Astrocyte (in vitro differentiated cells and primary cell): Measurements from ENCODE around the gene B4GALT5. TPM values are rescaled to one million over a fixed set of nuclear protein-coding genes. Genes with fewer than 3 reads are reported as not detected.
A peak's percentile ranks its signal among the peaks of the same experiment; 100 is the strongest.

Experiments
- DNase-seq: peaks from one replicate; pipeline ENCODE4 v3.0.0-alpha.2; 2010; ENCODE audit warnings: low read depth
- FAIRE-seq: peaks from 2 replicates; lab custom pipeline; 2011; peaks lifted over from hg19 to GRCh38; lab: Jason Lieb, UNC
- H2AFZ ChIP-seq: 2 replicates; pipeline ENCODE4 v1.6.0; 2012; ENCODE audit warnings: low read depth, low read length, inconsistent platforms
- H3K27ac ChIP-seq: 2 replicates; pipeline ENCODE4 v1.5.1; 2011; ENCODE audit warnings: low read depth, low read length, inconsistent platforms
- H3K27me3 ChIP-seq: 2 replicates; pipeline ENCODE4 v1.6.0; 2011; ENCODE audit warnings: low read length, inconsistent platforms; ENCODE audit not compliant: insufficient read depth
- H3K36me3 ChIP-seq: 2 replicates; pipeline ENCODE4 v1.5.1; 2011; ENCODE audit warnings: low read length, inconsistent platforms; ENCODE audit not compliant: insufficient read depth
- H3K4me1 ChIP-seq: 2 replicates; pipeline ENCODE4 v1.5.1; 2011; ENCODE audit warnings: low read length, inconsistent platforms; ENCODE audit not compliant: insufficient read depth
- H3K4me2 ChIP-seq: 2 replicates; pipeline ENCODE4 v1.6.0; 2012; ENCODE audit warnings: low read length, inconsistent platforms
- H3K4me3 ChIP-seq: 2 replicates; pipeline ENCODE4 v1.5.1; 2011; ENCODE audit warnings: low read depth, mild to moderate bottlenecking, low read length, inconsistent platforms; ENCODE audit not compliant: insufficient read depth
- H3K79me2 ChIP-seq: 2 replicates; pipeline ENCODE4 v1.6.0; 2012; ENCODE audit warnings: mild to moderate bottlenecking, low read length, inconsistent platforms; ENCODE audit not compliant: insufficient read depth
- H3K9ac ChIP-seq: 2 replicates; pipeline ENCODE4 v1.6.0; 2012; ENCODE audit warnings: mild to moderate bottlenecking, low read length, inconsistent platforms
- H3K9me3 ChIP-seq: 2 replicates; pipeline ENCODE4 v1.5.1; 2012; ENCODE audit warnings: low read depth, mild to moderate bottlenecking, low read length, inconsistent platforms; ENCODE audit not compliant: insufficient read depth
- H4K20me1 ChIP-seq: 2 replicates; pipeline ENCODE4 v1.6.0; 2012; ENCODE audit warnings: low read length, inconsistent platforms; ENCODE audit not compliant: insufficient read depth
- H3K27ac Mint-ChIP-seq: one replicate; pipeline ENCODE4 v1.8.0; 2021; ENCODE audit warnings: mild to moderate bottlenecking, mixed read lengths; ENCODE audit not compliant: unreplicated experiment
- H3K27me3 Mint-ChIP-seq: one replicate; pipeline ENCODE4 v1.8.0; 2021; ENCODE audit warnings: low read depth, mixed read lengths; ENCODE audit not compliant: unreplicated experiment
- H3K36me3 Mint-ChIP-seq: one replicate; pipeline ENCODE4 v1.8.0; 2021; ENCODE audit warnings: low read depth, mixed read lengths; ENCODE audit not compliant: unreplicated experiment
- H3K4me1 Mint-ChIP-seq: one replicate; pipeline ENCODE4 v1.8.0; 2021; ENCODE audit warnings: low read depth, mixed read lengths; ENCODE audit not compliant: unreplicated experiment
- H3K4me3 Mint-ChIP-seq: one replicate; pipeline ENCODE4 v1.8.0; 2021; ENCODE audit warnings: mild to moderate bottlenecking, moderate library complexity, mixed read lengths; ENCODE audit not compliant: unreplicated experiment
- H3K9me3 Mint-ChIP-seq: one replicate; pipeline ENCODE4 v1.8.0; 2021; ENCODE audit warnings: mild to moderate bottlenecking, mixed read lengths; ENCODE audit not compliant: unreplicated experiment
- EZH2 ChIP-seq: IDR thresholded peaks from 2 replicates; pipeline ENCODE4 v1.6.1; 2012; ENCODE audit warnings: mild to moderate bottlenecking, low read length, inconsistent platforms; ENCODE audit not compliant: insufficient read depth
- total RNA-seq: library from RNA; stranded (reverse); gene quantifications from 2 replicates; pipeline ENCODE4 v1.2.1, GENCODE V29; 2021
- TF ChIP-seq, protein P1 (sequence below): IDR thresholded peaks from 2 replicates; pipeline ENCODE4 v1.5.1; 2011; ENCODE audit warnings: low read depth, mild to moderate bottlenecking, inconsistent platforms, low read length, moderate library complexity; ENCODE audit not compliant: insufficient read depth

B4GALT5 gene
- total RNA-seq, 1 donor from 2014 or later, result 41.9 TPM

GRCh38 chr20:49701241-49701790 lies 12.4 kb downstream of the B4GALT5 start:
- no peak for TF ChIP-seq EZH2
- TF ChIP-seq, protein P1, sequence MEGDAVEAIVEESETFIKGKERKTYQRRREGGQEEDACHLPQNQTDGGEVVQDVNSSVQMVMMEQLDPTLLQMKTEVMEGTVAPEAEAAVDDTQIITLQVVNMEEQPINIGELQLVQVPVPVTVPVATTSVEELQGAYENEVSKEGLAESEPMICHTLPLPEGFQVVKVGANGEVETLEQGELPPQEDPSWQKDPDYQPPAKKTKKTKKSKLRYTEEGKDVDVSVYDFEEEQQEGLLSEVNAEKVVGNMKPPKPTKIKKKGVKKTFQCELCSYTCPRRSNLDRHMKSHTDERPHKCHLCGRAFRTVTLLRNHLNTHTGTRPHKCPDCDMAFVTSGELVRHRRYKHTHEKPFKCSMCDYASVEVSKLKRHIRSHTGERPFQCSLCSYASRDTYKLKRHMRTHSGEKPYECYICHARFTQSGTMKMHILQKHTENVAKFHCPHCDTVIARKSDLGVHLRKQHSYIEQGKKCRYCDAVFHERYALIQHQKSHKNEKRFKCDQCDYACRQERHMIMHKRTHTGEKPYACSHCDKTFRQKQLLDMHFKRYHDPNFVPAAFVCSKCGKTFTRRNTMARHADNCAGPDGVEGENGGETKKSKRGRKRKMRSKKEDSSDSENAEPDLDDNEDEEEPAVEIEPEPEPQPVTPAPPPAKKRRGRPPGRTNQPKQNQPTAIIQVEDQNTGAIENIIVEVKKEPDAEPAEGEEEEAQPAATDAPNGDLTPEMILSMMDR, result no peak
- Histone ChIP-seq H3K4me1 (peaks cover 43% of the 10 kb centered on the region), H3K9me3 (no peaks in the 10 kb centered on the region), H3K4me3 (no peak overlapping the region), H3K79me2 (peaks cover 98% of the 10 kb centered on the region), H4K20me1 (peaks cover 50% of the 10 kb centered on the region), H3K27me3 (no peaks in the 10 kb centered on the region), H2AFZ (no peak overlapping the region), H3K27ac (peak overlapping the region; percentile 87), H3K4me2 (peak overlapping the region; percentile 70), H3K9ac (peak overlapping the region; percentile 73), H3K36me3 (no peaks in the 10 kb centered on the region)
- peaks cover 44% of the 10 kb centered on the region for H3K4me1 Mint-ChIP-seq
- H3K4me3 Mint-ChIP-seq, result no peak overlapping the region
- H3K27ac Mint-ChIP-seq, result peak overlapping the region; percentile 95
- FAIRE-seq (no peak), DNase-seq (no peak)
- H3K36me3 Mint-ChIP-seq, result no peaks in the 10 kb centered on the region
- H3K9me3 Mint-ChIP-seq, result no peaks in the 10 kb centered on the region
- H3K27me3 Mint-ChIP-seq, result no peaks in the 10 kb centered on the region

DNA sequence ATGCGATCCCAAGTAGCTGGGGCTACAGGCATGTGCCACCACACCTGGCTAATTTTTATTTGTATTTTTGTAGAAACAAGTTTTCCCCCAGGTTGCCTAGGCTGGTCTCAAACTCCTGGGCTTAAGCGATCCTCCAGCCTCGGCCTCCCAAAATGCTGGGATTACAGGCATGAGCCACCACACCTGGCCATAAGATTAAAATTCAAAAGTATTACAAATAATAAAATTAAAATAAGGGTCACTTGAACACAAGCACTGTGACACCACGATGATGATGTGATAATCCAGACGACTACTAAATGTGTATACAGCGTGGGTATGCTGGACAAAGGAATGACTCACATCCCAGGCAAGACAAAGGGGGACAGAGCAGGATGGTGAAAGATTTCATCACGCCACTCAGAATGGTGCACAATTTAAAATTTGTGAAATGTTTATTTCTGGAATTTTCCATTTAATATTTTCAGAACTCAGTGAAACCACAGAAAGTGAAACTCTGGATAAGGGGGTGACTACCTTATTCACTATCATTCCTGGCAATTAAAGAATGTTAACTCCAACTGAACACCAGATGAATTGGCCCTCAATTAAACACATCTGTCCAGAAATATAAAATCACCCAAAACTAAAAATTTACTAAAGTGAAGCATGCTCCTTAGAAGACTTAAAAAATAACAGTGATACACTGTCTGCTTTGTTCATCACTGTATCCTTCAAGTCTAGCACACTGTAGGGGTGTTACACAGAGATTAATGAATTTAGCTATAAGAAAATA lies 13.1 kb downstream of the B4GALT5 start:
- DNase-seq, result peak; percentile 84
- peak overlapping the region; percentile 73 for H3K9ac ChIP-seq
- no peak for FAIRE-seq
- peak overlapping the region; percentile 14 for H3K4me3 Mint-ChIP-seq
- no peaks in the 10 kb centered on the region for H3K27me3 Mint-ChIP-seq
- TF ChIP-seq, protein P1, result no peak
- no peak for TF ChIP-seq EZH2
- no peaks in the 10 kb centered on the region for H3K36me3 ChIP-seq
- H3K27ac ChIP-seq, result peak overlapping the region; percentile 87
- H3K36me3 Mint-ChIP-seq, result no peaks in the 10 kb centered on the region
- no peaks in the 10 kb centered on the region for H3K9me3 ChIP-seq
- peak overlapping the region; percentile 70 for H3K4me2 ChIP-seq
- no peak overlapping the region for H2AFZ ChIP-seq
- no peak overlapping the region for H3K4me3 ChIP-seq
- H4K20me1 ChIP-seq, result peaks cover 49% of the 10 kb centered on the region
- H3K9me3 Mint-ChIP-seq, result no peaks in the 10 kb centered on the region
- H3K27me3 ChIP-seq, result no peaks in the 10 kb centered on the region
- H3K4me1 ChIP-seq, result peaks cover 46% of the 10 kb centered on the region
- peak overlapping the region; percentile 95 for H3K27ac Mint-ChIP-seq
- peaks cover 47% of the 10 kb centered on the region for H3K4me1 Mint-ChIP-seq
- peaks cover 98% of the 10 kb centered on the region for H3K79me2 ChIP-seq
